HEK293T (cell line): ENCODE results near the gene ATG9B.

ENCODE experiments used
- ARNT ChIP-seq: fragments of 450-650 bp; IDR thresholded peaks from 2 replicates; pipeline ENCODE4 v1.6.1; 2017; ENCODE audit warnings: mild to moderate bottlenecking
- BHLHE40 ChIP-seq: fragments of 450-650 bp; IDR thresholded peaks from 2 replicates; pipeline ENCODE4 v1.6.1; 2016; ENCODE audit warnings: mild to moderate bottlenecking, moderate library complexity, borderline replicate concordance
- ELF4 ChIP-seq: fragments of 450-650 bp; IDR thresholded peaks from 2 replicates; pipeline ENCODE4 v1.6.1; 2017; ENCODE audit warnings: antibody characterized with exemption
- FOXA1 ChIP-seq: fragments of 450-650 bp; IDR thresholded peaks from 2 replicates; pipeline ENCODE4 v1.6.1; 2016; ENCODE audit warnings: mild to moderate bottlenecking
- FOXK2 ChIP-seq: fragments of 450-650 bp; IDR thresholded peaks from 2 replicates; pipeline ENCODE4 v1.6.1; 2016; ENCODE audit warnings: mild to moderate bottlenecking
- FOXM1 ChIP-seq: fragments of 450-650 bp; IDR thresholded peaks from 2 replicates; pipeline ENCODE4 v1.6.1; 2017; ENCODE audit warnings: mild to moderate bottlenecking, borderline replicate concordance
- L3MBTL2 ChIP-seq: fragments of 450-650 bp; conservative IDR thresholded peaks from 2 replicates; pipeline ENCODE4 v1.6.1; 2016; ENCODE audit warnings: mild to moderate bottlenecking
- LEF1 ChIP-seq: fragments of 450-650 bp; IDR thresholded peaks from 2 replicates; pipeline ENCODE4 v1.6.1; 2017; ENCODE audit warnings: mild to moderate bottlenecking, borderline replicate concordance
- NFRKB ChIP-seq: fragments of 450-650 bp; IDR thresholded peaks from 2 replicates; pipeline ENCODE4 v1.6.1; 2016; ENCODE audit warnings: mild to moderate bottlenecking, moderate library complexity
- SP1 ChIP-seq: fragments of 450-650 bp; IDR thresholded peaks from 2 replicates; pipeline ENCODE4 v1.6.1; 2017
- SUZ12 ChIP-seq: fragments of 450-650 bp; IDR thresholded peaks from 2 replicates; pipeline ENCODE4 v1.6.1; 2016; ENCODE audit warnings: mild to moderate bottlenecking
- TARDBP ChIP-seq: fragments of 450-650 bp; IDR thresholded peaks from 2 replicates; pipeline ENCODE4 v1.6.1; 2016

- TF ChIP-seq FOXK2 (no peak), SP1 (no peak), FOXM1 (no peak), SUZ12 (no peak), BHLHE40 (no peak), FOXA1 (no peak), LEF1 (no peak), ARNT (no peak), TARDBP (no peak), ELF4 (no peak), NFRKB (no peak), L3MBTL2 (no peak)
Observed at GRCh38 chr7:151073990-151074389, 49.7 kb upstream of the ATG9B start.
